IPS DF 4.7 (cell line): ENCODE measurements around the gene IL26.
"Not testable (repeated sequence)": the region's sequence is repeated elsewhere in the genome, so short reads cannot be mapped to it uniquely, and the experiment has no call there.

Source experiments
- DNase-seq: peaks from one replicate; pipeline ENCODE4 v3.0.0-alpha.2; 2013; ENCODE audit warnings: low spot score; ENCODE audit errors: extremely low read depth

IL26 gene

GRCh38 chr12:68240079-68240478, 14.5 kb upstream of the IL26 start:
- DNase-seq: no peak

- no peak for DNase-seq
Measured at GRCh38 chr12:68239309-68239982, 13.8 kb upstream of the IL26 start.

- DNase-seq: no peak
Measured at GRCh38 chr12:68237619-68238018, 12.0 kb upstream of the IL26 start.

- DNase-seq: no peak
Measured at GRCh38 chr12:68237078-68237477, 11.5 kb upstream of the IL26 start.

GRCh38 chr12:68236421-68237059, 10.9 kb upstream of the IL26 start:
- no peak for DNase-seq

GRCh38 chr12:68235576-68235975, 10.0 kb upstream of the IL26 start:
- DNase-seq: no peak

GRCh38 chr12:68234140-68234539, 8.5 kb upstream of the IL26 start:
- DNase-seq: no peak

- no peak for DNase-seq
Measured at GRCh38 chr12:68233498-68233897, 7.9 kb upstream of the IL26 start.

GRCh38 chr12:68231691-68232090, 6.1 kb upstream of the IL26 start:
- DNase-seq: no peak

GRCh38 chr12:68231229-68231628, 5.6 kb upstream of the IL26 start:
- no peak for DNase-seq

GRCh38 chr12:68229956-68230355, 4.3 kb upstream of the IL26 start:
- no peak for DNase-seq

- no peak for DNase-seq
Measured at GRCh38 chr12:68227356-68227755, 1.7 kb upstream of the IL26 start.

- DNase-seq: no peak
Measured at GRCh38 chr12:68224613-68225285, 861 bp downstream of the IL26 start.

- DNase-seq: peak; percentile 94
Measured at GRCh38 chr12:68223067-68223747, 2.4 kb downstream of the IL26 start.

GRCh38 chr12:68222326-68222725, 3.3 kb downstream of the IL26 start:
- no peak for DNase-seq

- no peak for DNase-seq
Measured at GRCh38 chr12:68221497-68221896, 4.1 kb downstream of the IL26 start.

GRCh38 chr12:68210875-68211274, 14.7 kb downstream of the IL26 start:
- no peak for DNase-seq

- DNase-seq: not testable (repeated sequence)
Measured at GRCh38 chr12:68209048-68209728, 16.4 kb downstream of the IL26 start.

- DNase-seq: no peak
Measured at GRCh38 chr12:68207276-68207675, 18.3 kb downstream of the IL26 start.

- no peak for DNase-seq
Measured at GRCh38 chr12:68206446-68206845, 19.2 kb downstream of the IL26 start.

GRCh38 chr12:68203460-68203875, 22.1 kb downstream of the IL26 start:
- no peak for DNase-seq

GRCh38 chr12:68200854-68201253, 24.8 kb downstream of the IL26 start:
- DNase-seq: no peak
